GM12878 (cell line): ENCODE results near the gene TDRKH. TPM values are rescaled to one million over a fixed set of nuclear protein-coding genes. Genes with fewer than 3 reads are reported as not detected.

Experiments
- ATAC-seq: fragments of 200-7000 bp; cut with Tn5 transposase; 3 replicates; pipeline ENCODE4 v1.9.1; 2020; ENCODE audit warnings: mild to moderate bottlenecking, moderate library complexity
- BruUV-seq: library from RNA; stranded (reverse); fragments of 400-500 nt; replicated peaks from 2 replicates; lab custom pipeline; 2021; lab: Mats Ljungman, UMichigan
- CTCF ChIA-PET: fragments of 300-600 bp; sonication (Branson Sonifier 250); formaldehyde crosslinking; extraction: SDS; loops from one replicate; lab custom pipeline; 2021; ENCODE audit warnings: inconsistent platforms; lab: Yijun Ruan, JAX
- POLR2A ChIA-PET: fragments of 350-600 bp; formaldehyde crosslinking; extraction: SDS; loops from one replicate; lab custom pipeline; 2021; ENCODE audit warnings: inconsistent platforms; lab: Charles Lee
- RAD21 ChIA-PET: fragments of 300-600 bp; sonication (Branson Sonifier 250); formaldehyde crosslinking; loops from one replicate; lab custom pipeline; 2023; ENCODE audit warnings: antibody characterized with exemption; ENCODE audit not compliant: unreplicated experiment; lab: Charles Lee
- SMC1A ChIA-PET: fragments of 300-600 bp; sonication (Branson Sonifier 250); formaldehyde crosslinking; loops from one replicate; lab custom pipeline; 2023; ENCODE audit not compliant: unreplicated experiment, uncharacterized antibody; lab: Charles Lee
- DNase-seq: peaks from one replicate; pipeline ENCODE4 v3.0.0-alpha.2; 2011; ENCODE audit warnings: low read depth, low spot score
- FAIRE-seq: peaks from 3 replicates; lab custom pipeline; 2011; peaks lifted over from hg19 to GRCh38; lab: Jason Lieb, UNC
- H2AFZ ChIP-seq: 2 replicates; pipeline ENCODE4 v1.6.0; 2011; ENCODE audit warnings: low read depth, low read length, control low read depth; ENCODE audit not compliant: control insufficient read depth
- H3K27ac ChIP-seq: 2 replicates; pipeline ENCODE4 v1.5.1; 2011; ENCODE audit warnings: control low read depth; ENCODE audit not compliant: control insufficient read depth, insufficient read depth
- H3K27me3 ChIP-seq, 2 experiments: replicated peaks in 1 of 2; 2 replicates each; pipeline versions ENCODE4 v1.6.0 to v1.6.1; 2011; ENCODE audit warnings: low read length in 1 of 2; ENCODE audit not compliant: control insufficient read depth in 2 of 2, insufficient read depth in 2 of 2
- H3K36me3 ChIP-seq, 2 experiments: 2 replicates each; pipeline ENCODE4 v1.5.1; 2011; ENCODE audit warnings: low read length in 1 of 2; ENCODE audit not compliant: control insufficient read depth in 2 of 2, insufficient read depth in 2 of 2
- H3K4me1 ChIP-seq: 2 replicates; pipeline ENCODE4 v1.6.1; 2011; ENCODE audit warnings: mild to moderate bottlenecking, low read length, moderate library complexity, mixed read lengths; ENCODE audit not compliant: control insufficient read depth, insufficient read depth
- H3K4me2 ChIP-seq: 2 replicates; pipeline ENCODE4 v1.6.0; 2011; ENCODE audit warnings: control low read depth; ENCODE audit not compliant: control insufficient read depth, insufficient read depth
- H3K4me3 ChIP-seq: fragments of 200-600 bp; sonication (generic); 2 replicates; pipeline ENCODE4 v1.5.1; 2016
- H3K79me2 ChIP-seq: 2 replicates; pipeline ENCODE4 v1.6.0; 2011; ENCODE audit warnings: low read length; ENCODE audit not compliant: control insufficient read depth, insufficient read depth
- H3K9ac ChIP-seq: 2 replicates; pipeline ENCODE4 v1.8.0; 2011; ENCODE audit warnings: low read length, control low read depth, mixed read lengths; ENCODE audit not compliant: control insufficient read depth, insufficient read depth
- H3K9me3 ChIP-seq: replicated peaks from 3 replicates; pipeline ENCODE4 v1.5.1; 2011; ENCODE audit warnings: mild to moderate bottlenecking, low read length; ENCODE audit not compliant: control insufficient read depth, insufficient read depth
- H4K20me1 ChIP-seq: 2 replicates; pipeline ENCODE4 v1.6.0; 2011; ENCODE audit not compliant: control insufficient read depth, insufficient read depth
- CREB1 ChIP-seq: IDR thresholded peaks from 2 replicates; pipeline ENCODE4 v1.6.1; 2012; ENCODE audit warnings: low read depth, mild to moderate bottlenecking, inconsistent platforms
- IKZF2 ChIP-seq, 2 experiments: fragments of 450-650 bp; IDR thresholded peaks; 2 replicates each; pipeline ENCODE4 v1.6.1; 2017; ENCODE audit warnings: mild to moderate bottlenecking in 2 of 2, moderate library complexity in 2 of 2
- NBN ChIP-seq: fragments of 450-650 bp; IDR thresholded peaks from 2 replicates; pipeline ENCODE4 v1.6.1; 2016
- RAD21 ChIP-seq: IDR thresholded peaks from 2 replicates; pipeline ENCODE4 v1.6.1; 2011; ENCODE audit warnings: mild to moderate bottlenecking, low read depth, low read length, moderate library complexity; ENCODE audit not compliant: insufficient read depth
- ZNF274 ChIP-seq: IDR thresholded peaks from one replicate; pipeline ENCODE4 v1.8.0; 2011; ENCODE audit not compliant: insufficient read length, insufficient read depth
- WGBS: methylation state at CpG from one replicate; pipeline ENCODE4 v1.1.6; 2016; ENCODE audit warnings: low lambda C conversion rate; ENCODE audit not compliant: insufficient replicate concordance, insufficient coverage; ENCODE audit errors: missing lambda C conversion rate; 5-methylcytosine and 5-hydroxymethylcytosine counted together
- in situ Hi-C: fragments of 300-500 bp; cut with MboI; formaldehyde crosslinking; loops from 9 replicates; pipeline ENCODE4 v1.14.3; 2018; ENCODE audit warnings: mixed read lengths
- intact Hi-C: fragments of 100-400 bp; cut with micrococcal nuclease; formaldehyde crosslinking; loops from one replicate; pipeline ENCODE4 v1.14.2; 2022; ENCODE audit not compliant: unreplicated experiment
- polyA plus RNA-seq, 11 experiments: library from polyadenylated mRNA; depleted of rRNA in 4 of 11; unstranded in 6 of 11; stranded (reverse) in 5 of 11; fragments of >200 nt; fragmentation: Nextera tagmentation in 4 of 11; fragmentation: Illumina TruSeq in 1 of 11; extraction: Ambion mirVana in 4 of 11; extraction: Trizol in 1 of 11; gene quantifications; 1 replicate in 1 of 11; 2 replicates in 10 of 11; pipeline versions ENCODE4 v1.2.1 to v1.2.3, GENCODE V29; 2011 to 2016; ENCODE audit warnings: inconsistent platforms in 2 of 11, missing spikeins in 2 of 11, low read depth in 1 of 11
- total RNA-seq, 4 experiments: library from RNA; depleted of rRNA in 3 of 4; stranded (reverse); fragments of >200 nt in 3 of 4; fragmentation: Illumina TruSeq in 1 of 4; extraction: Trizol in 1 of 4; gene quantifications; 2 replicates each; pipeline versions ENCODE4 v1.2.1 to v1.2.3, GENCODE V29; 2013 to 2021

TDRKH gene
- total and polyA plus RNA-seq, 10 of the 15 experiments (the other 5 are each of a cell fraction or from before 2014, with no cell fraction given): 1.3 to 8.4 (median 2.9) TPM

DNA sequence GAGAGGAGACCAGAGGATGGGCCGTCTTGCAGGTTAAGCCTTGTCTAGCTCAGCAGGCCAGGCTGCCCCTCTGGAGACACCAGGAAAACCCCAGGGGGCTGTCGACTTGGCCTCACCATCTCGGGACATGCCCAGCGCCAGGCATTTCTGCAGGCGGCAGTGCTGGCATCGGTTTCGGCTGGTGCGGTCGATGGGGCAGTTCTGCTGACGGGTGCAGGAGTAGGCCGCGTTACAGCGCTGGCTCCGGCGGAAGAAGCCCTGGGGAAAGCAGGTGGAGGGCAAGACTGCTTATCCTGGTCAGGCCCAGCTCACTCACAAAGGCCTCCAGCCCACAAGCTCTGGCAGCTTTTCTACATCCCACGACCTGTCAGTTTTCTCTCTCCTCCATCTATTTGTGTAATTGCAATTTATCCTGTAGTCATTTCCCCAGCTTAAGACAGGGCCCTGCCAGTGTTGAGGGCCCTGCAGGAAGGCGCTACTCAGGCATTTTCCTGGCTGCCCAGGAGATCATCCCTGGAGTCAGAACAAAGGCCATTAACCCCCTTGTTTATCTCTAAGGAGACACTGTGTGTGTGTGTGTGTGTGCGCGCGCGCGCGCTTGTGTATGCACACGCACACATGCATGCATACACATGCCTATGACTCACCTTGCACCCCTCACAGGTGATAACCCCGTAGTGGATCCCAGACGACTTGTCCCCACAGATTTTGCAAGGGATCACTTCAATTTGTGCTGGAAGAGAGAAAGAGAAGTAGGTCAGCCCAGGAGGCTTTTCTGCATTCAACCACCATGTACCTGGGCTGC is 26.4 kb upstream of the TDRKH start (continued):
- TF ChIP-seq IKZF2 (IDR thresholded peaks at IDR 0.05): no peak
- TF ChIP-seq NBN: no peak
- TF ChIP-seq RAD21: no peak

DNA sequence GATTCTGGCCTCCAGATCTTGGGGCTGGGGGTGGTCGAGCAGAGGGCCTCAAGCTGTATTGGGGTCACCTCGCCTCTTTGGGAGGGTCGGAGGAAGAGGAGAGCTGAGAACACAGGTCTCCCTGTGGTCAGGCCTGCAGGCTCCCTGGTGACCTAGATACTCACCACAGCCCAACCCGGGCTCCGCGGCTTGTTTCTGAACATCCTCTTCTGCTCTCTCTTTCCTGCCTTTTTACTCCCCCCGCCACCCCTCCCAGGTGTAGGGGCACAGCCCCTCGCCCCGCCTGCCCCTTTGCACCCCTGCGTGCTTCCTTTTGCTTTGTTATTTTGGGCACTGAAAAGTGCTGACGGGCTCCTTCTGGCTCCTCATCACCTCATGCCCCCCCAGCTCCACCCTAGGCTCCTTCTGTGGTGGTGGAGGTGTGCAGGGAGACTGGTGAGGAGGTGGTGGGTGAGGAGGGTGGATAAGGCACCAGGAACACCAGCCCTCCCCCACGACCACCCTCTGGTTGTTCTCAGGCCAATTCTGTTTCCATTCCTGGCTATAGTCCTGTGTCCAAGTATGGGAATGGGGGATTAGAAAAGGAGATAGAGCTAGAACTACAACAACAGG is 25.5 kb upstream of the TDRKH start:
- Histone ChIP-seq H3K9me3 (no peaks in the 10 kb centered on the region), H2AFZ (no peak overlapping the region), H3K4me2 (no peak overlapping the region), H4K20me1 (no peaks in the 10 kb centered on the region), H3K27ac (no peak overlapping the region), H3K4me3 (no peak overlapping the region), H3K27me3 (peaks cover 0 to 4% of the 10 kb centered on the region in 2 experiments; a peak in 2 of 4 replicates)
- no peak for DNase-seq
- no peak for FAIRE-seq
- WGBS: 22% methylated on average over 11 of the region's 12 CpGs
- no peak for ATAC-seq
- intact Hi-C loops: no loop called here
- BruUV-seq: no TSS peak
- TF ChIP-seq ZNF274 (no peak), CREB1 (no peak)
- TF ChIP-seq, all 136 proteins: peak for 0
- in situ Hi-C loops: no loop called here
- H3K79me2 ChIP-seq: no peaks in the 10 kb centered on the region
- H3K9ac ChIP-seq: no peak overlapping the region
- ChIA-PET RAD21 (no interaction called here), SMC1A (no interaction called here), CTCF (no interaction called here), POLR2A (no interaction called here)
- H3K4me1 ChIP-seq: no peaks in the 10 kb centered on the region; the same call in 1 of the 2 replicates
- no peaks in the 10 kb centered on the region for H3K36me3 ChIP-seq
